NCI-H82 (cell line): ENCODE measurements around the gene STEAP1B.

ENCODE experiments used
- DNase-seq: peaks from one replicate; lab custom pipeline; 2025; lab: John Stamatoyannopoulos, UW

Gene STEAP1B

GRCh38 chr7:22432203-22432718, 67.7 kb downstream of the STEAP1B start:
- DNase-seq = no peak

GRCh38 chr7:22430457-22430856, 69.5 kb downstream of the STEAP1B start:
- no peak for DNase-seq

DNA sequence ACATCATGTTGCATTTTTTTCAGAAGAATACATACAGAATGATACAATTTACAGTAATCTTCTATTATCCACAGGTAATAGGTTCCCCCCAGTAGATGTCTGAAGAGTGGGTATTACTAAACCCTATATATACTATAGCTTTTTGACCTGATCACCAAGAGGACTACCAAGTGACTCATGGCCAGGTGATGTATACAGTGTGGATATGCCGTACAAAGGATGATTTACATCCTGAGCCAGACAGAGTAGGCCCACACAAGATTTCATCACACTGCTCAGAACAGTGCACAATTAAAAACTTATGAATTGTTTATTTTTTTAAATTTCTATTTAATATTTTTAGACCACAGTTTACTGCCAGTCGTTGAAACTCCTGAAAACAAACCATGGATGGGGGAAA, 70.6 kb downstream of the STEAP1B start:
- no peak for DNase-seq

DNA sequence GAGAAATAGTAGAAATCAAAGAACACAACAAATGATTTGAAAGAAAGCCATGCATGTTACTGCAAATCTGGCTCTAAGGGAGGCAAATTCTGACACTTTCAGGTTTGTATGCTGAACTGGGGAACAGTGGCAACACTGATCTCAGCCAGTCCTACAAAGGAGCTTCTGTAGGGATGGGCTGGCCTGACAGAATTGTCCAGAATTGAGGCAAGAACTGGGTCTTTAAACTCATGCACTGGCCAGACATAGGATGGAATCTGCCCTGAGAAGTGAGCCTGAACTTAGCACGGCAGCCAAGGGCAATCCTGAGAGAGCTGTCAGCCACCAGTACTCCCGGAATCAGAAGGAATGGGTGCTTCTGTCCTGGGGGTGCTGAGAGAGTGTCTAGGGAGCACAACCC, 72.1 kb downstream of the STEAP1B start:
- DNase-seq = no peak

DNA sequence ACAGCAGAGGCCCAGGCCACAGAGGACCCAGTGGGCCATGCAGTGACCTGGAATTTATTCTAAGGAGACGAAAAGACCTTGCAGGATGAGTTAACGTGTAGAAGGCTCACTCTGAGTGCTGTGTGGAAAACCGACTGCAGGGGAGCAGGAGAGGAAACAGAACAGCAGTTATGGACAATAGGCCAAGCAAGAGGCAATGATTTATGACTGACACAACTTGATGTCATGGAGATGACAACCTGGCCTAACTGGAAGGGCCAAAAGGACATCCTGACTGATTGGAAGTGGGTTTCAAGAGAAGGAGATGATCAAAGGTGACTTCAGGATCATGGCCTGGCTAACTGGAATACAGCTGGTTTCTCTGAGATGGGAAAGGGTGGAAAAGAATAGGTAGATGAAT, 72.9 kb downstream of the STEAP1B start:
- no peak for DNase-seq

DNA sequence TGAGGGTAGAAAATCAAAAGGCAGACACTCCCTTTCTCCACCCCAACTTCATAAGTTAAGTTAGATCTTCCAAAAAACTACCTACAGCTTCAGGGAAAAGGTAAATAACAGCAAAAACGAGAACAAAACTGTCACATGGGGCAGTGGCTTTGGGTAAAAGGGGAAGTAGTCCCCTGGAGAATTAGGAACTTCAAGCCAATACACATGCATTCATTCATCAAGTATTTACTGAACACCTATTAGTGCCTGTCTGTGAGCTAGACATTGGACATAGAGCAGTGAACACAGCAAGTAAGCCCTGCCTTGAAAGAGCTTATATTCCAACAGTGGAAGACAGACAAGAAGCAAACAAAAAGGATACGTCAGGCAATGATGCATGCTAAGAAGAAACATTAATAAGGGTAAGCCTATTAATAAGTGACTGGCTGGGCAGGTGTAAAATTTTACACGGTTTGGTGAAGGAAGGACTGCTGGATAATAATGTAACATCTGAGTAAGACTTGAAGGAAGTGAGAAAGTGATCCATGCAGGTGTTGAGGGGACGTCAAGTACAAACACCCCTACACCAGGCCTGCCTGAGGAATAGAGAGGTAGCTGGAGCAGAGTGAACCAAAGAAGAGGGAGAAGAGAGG, 73.4 kb downstream of the STEAP1B start:
- no peak for DNase-seq

DNA sequence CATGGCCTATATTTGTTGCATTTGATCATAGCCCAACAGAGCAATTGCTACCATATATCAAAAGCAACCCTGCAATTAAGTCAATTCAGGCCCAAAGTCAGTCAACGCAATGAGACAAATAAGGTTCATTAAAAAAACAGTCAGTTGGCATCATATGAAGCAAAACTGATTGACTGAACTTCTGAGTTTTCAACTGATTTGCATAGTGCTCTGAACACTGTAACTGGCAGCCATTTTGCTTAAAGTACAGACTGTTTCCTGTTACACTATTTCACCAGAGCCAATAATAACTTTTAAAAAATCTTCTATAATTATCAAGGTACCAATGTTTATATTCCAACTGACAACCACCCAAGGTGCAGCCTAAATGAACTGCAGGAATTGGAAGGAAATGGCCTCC, 74.6 kb downstream of the STEAP1B start:
- no peak for DNase-seq

DNA sequence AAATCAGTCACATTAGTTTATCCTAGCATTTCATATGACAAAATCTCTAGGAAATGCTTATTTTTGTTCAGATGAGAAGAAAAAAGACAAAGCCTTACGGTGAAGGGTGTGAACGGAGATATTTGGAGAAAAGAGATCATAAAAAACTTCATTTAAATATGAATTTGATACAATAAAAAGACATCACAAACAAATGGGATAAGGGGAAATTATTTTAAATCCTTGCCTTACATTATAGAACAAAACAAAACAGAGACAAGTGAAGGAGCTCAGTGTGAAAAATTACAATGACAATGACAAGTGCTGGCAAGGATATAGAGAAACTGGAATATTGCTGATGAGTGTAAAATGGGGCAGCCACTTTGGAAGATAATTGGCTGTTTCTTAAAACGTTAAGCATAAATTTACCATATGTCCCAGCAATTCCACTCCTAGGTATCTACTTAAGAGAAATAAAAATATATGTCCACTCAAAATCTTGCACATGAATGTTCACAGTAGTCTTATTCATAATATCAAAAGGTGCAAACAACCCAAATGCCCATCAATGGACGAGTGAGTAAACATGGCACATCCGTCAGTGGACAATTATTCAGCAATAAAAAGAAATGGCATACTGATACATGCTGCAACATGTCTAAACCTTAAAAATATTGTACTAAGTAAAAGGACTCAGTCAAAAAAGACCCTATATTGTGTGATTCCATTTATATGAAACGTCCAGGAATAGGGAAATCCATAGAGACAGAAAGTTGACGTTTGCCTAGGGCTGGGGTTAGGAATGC, 77.0 kb downstream of the STEAP1B start:
- DNase-seq = no peak

DNA sequence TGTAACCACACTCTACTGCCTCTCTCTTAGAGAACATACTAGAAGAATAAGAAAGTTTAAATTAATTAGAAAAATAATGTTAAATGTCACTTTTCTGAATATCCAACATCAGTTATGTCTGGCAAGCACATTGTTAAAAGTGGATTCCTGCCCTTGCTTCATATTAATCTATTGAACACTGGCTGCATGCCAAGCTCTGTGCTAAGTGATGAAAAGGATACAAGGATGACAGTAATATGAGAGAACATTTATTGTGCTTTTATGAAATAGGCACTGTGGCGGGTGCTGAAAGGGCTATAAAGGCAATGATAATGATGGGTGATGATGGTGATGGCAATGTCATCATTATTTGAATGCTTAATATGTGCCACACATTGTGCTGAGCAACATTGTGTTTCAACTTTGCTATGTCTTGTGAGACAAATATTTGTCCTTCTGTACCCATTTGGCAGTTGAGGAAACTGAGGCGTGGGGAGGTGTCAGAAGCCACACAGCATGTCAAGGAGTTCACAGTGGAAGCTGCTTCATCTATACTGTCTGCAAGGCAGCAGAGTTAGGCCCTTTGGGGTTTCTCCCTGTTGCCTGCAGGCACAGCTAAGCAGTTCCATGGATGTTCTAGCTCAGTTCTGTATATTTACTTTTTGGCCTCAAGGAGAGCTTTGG, 78.9 kb downstream of the STEAP1B start:
- no peak for DNase-seq

DNA sequence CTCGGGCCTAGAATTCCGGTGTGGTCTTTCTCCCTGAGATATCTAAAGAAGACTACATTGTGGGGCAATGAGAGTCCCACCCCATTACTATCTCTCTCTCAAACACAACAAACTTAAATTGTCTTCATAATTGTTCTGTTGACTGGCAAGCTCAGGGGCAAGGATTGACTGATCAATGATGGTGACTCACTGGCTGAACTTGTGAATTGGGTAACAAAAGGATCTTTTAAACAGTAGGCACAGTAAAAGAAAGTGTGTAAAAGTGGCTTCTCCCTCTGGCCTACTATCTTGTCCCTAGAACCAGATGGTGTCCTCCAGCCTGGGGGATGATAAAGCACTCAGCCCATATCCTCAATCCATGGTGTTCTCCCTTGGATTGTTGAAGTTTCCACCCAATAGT, 80.0 kb downstream of the STEAP1B start:
- no peak for DNase-seq

DNA sequence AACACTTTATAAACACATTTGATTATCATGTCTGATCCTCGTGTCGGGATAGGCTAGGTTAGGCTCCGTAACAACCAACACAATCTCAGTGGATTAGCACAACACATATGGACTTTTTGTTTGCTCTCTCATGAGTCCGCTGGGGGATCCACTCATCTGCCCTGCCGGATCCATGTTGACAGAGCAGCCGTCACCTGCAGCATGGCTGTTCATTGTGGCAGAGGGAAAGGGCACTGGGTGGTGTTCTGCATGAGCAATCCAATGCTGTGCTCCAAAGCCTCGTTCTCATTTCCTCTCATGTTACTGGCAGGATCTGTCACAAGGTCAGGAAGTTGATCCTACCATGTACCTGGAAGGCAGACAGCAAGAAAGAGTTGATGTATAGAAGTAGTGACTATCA, 80.5 kb downstream of the STEAP1B start:
- no peak for DNase-seq

- DNase-seq = no peak
Measured at GRCh38 chr7:22418251-22419046, 81.5 kb downstream of the STEAP1B start.

DNA sequence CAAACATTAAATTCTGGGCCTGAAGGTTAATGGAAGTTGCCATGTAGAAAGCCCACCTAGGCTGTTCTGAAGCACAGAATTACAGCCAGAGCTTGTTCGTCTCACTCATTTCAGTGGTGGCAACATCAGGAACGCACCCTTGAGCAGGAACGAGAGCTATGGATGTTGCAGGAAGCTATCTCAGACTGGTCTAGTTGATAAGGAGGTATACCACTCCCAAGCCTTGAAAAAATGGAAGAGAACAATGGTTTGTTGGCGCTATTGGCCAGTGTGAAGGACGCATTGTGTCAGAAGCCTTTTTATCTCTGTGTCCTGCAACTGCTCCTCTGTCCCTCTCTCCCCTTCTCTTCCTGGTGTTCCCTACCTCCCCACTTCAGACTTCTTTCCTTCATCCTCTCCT, 82.1 kb downstream of the STEAP1B start:
- no peak for DNase-seq

DNA sequence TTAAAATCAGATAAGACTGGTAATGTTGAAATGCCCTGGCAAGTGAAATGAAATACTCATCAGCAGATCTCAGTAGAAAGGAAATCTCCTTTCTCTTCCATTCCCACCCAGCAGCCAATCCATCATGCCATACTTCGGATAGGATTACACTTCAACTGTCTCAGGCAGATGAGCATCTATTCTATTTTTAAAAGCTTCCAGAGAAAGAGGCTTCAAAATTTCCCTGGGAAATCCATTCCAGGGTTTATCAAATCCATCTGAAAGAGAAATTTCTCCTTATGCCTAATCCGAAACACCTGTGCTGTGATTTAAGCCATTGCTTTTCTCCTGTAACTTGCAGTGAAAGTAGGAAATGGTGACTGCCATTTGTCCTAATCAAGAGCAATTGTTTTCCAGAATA, 82.6 kb downstream of the STEAP1B start:
- DNase-seq = peak; percentile 71

GRCh38 chr7:22414424-22414823, 85.6 kb downstream of the STEAP1B start:
- no peak for DNase-seq

DNA sequence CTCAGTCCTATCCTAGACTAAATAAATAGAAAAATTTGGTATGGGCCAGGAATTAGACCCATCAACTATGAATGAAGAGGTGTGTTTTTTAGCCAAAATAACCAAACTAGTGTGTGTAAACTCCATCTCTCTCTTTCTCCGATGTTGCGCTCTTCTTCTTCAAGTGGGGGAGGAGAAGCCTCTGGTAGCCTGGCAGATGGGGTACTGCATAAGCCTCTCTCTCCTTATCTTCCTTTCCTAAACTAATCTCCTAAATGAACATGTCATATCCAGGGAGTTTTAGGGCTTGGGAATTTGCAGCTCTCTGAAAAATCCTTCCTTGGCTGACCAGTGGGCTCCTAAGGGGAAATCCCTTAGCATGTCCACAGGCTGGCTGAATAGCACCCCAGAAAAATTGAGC, 86.8 kb downstream of the STEAP1B start:
- peak; percentile 93 for DNase-seq

DNA sequence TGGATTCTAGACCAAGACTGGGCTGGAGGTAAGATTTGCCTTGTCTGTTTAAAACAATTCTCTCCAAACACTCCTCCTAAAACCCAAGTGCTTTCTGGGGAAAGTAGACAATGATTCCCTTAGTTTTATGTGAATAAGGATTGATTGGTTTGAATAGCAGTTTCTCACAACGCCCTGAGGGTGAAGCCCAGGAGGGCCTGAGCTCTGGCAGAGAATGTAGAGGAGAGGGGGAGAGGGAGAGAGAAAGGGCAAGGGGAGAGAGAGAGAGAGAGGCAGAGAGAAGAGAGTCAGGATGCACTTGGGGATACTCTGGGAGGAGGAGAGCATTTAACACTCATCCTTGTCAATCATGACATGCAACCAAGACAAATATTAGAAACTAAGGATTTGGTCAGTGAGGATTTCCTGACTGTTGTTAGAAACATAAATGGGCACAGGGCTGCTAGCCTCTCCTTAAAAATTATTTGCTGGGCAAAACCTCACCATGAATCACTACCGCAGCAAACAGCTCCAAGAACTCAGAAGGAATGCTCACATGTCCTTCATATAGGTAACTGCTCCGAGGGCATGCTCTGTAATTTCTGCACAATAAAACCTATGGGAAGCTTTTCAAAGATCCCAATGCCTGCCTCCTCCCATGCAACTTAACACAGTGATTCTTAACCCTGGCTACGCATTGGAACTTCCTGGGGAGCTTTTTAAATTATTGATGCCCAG, 87.9 kb downstream of the STEAP1B start:
- DNase-seq = peak; percentile 32

DNA sequence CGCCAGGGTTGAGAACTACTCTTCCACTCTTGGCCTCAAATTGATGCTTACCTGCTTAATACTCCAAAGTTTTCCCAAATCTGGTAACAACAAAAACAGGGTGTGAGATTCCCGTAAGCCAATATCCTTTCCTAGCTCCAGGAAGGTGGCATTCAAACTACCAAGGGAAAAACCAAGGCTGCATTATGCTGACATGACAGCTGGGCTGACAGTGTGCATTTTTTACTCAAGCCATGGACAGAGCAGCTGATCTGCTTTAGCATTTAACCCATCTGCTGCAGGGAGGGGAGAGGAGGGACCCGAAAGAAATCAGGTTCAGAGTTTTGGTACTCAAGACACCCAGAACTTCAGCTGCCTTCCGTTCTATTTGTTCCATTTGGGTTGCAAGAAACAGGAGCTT, 93.3 kb downstream of the STEAP1B start:
- peak; percentile 68 for DNase-seq

GRCh38 chr7:22404421-22405023, 95.5 kb downstream of the STEAP1B start:
- no peak for DNase-seq

DNA sequence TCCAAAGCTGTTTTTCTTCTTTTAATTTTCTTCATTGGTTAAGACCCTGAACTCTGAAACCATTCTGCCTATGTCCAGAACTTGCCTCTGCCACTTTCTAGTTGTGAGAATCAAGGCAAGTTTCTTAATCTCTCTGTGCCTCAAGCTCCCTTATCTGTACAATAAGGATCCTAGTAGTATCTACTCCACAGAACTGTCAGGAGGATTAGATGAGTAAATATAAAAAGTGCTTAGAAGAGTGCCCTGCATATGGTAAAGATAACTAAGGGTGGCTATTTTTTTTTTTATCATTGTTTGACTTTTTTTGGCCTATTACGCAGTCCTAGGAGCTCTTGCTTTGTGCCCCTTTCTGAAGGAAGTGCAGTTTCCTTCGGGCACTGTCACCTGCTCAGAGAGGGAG, 96.6 kb downstream of the STEAP1B start:
- DNase-seq = no peak

DNA sequence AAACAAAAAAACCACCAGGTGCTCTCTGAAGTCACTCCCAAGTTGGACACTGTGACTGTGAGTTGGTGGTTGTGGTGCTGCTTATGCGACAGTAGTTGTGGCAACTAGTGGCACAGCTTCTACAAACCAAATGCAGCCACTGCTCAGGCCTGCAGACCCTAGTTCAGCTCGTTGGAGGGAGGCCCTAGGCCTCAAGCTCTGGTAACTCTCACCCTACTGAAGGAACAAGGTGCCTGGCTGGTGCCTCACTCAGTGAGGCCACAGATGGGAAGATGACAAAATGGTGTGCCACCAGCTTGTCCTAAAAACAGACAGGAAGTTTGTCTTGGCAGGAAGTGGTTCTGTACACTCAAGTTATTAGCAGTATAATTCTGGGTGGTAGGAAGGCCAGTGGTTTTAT, 97.7 kb downstream of the STEAP1B start:
- no peak for DNase-seq
